GM18502 (cell line): ENCODE results near the gene PDZRN4.
"Not testable (repeated sequence)": the region's sequence is repeated elsewhere in the genome, so short reads cannot be mapped to it uniquely, and the experiment has no call there.

Source experiments
- ATAC-seq: cut with Tn5 transposase; IDR thresholded peaks from one replicate; pipeline ENCODE4 v1.9.1; 2021; ENCODE audit warnings: mild to moderate bottlenecking; ENCODE audit not compliant: unreplicated experiment, poor library complexity

Gene PDZRN4

GRCh38 chr12:41188058-41188840, at the start of gene PDZRN4:
PDZRN4 (plus strand) TSS chr12:41188320.
- no peak for ATAC-seq

GRCh38 chr12:41140117-41140516, 48.0 kb upstream of the PDZRN4 start:
- no peak for ATAC-seq

DNA sequence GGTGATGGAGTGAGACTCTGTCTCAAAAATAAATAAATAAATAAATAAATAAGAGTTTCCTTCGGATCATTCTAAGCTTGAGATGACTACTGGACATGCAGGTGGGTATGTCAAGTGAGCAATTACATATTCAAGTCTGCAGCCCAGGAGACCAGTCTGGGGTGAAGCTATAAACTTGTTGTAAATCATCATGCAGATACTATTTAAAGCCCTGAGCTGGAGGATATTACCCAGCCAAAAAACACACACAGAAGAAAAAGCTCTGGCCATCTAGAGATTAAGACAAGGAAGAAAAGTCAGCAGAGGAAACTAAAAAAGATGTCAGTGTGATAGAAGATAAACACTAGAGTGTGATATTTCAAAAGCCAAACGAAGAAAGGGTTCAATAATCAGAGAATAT, 47.0 kb upstream of the PDZRN4 start:
- ATAC-seq = no peak

GRCh38 chr12:41142376-41142775, 45.7 kb upstream of the PDZRN4 start:
- no peak for ATAC-seq

DNA sequence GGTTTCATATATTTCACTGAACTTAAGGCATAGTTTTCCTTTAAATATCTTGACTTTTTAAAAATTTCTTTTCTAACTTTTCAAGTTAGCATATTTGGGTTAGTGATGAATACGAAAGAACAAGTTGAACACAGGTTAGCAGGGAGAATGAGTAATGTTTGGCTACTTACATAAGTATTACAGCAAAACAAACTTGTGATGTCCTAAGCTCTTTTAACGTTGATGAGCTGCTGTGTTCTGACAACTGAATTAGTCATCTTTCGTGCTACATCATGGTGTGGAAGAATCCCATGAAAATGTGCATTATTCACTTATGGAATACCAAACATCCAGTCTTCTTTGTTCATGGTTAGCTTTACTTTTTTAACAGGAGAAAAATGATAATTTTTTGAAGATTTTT, 36.3 kb upstream of the PDZRN4 start:
- ATAC-seq = no peak

GRCh38 chr12:41162461-41162860, 25.7 kb upstream of the PDZRN4 start:
- no peak for ATAC-seq

- no peak for ATAC-seq
These were observed 20.4 kb upstream of the PDZRN4 start for GRCh38 chr12:41167701-41168100.

GRCh38 chr12:41174602-41175001, 13.5 kb upstream of the PDZRN4 start:
- no peak for ATAC-seq

DNA sequence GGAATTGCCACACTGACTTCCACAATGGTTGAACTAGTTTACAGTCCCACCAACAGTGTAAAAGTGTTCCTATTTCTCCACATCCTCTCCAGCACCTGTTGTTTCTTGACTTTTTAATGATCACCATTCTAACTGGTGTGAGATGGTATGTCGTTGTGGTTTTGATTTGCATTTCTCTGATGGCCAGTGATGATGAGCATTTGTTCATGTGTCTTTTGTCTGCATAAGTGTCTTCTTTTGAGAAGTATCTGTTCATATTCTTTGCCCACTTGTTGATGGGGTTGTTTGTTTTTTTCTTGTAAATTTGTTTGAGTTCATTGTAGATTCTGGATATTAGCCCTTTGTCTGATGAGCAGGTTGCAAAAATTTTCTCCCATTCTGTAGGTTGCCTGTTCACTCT, 8.6 kb upstream of the PDZRN4 start:
- ATAC-seq = not testable (repeated sequence)

DNA sequence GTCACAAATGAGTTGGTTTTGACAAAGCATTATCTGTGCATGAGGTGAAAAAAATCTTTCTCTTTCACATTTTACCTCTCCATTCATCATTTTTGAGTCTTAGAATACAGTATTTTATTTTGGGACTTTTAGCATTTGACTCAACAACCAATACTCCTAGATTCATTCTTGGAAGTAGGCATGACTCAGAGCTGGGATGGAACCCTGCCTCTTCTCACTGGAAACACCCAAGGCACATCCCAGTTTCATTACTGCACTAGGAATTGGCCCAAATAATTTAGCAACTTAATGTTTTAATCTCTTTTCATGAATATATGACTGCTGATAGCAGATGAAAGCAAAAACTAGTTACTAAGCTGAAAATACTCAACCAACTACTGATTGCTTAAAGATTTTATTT, 3.3 kb upstream of the PDZRN4 start:
- no peak for ATAC-seq

DNA sequence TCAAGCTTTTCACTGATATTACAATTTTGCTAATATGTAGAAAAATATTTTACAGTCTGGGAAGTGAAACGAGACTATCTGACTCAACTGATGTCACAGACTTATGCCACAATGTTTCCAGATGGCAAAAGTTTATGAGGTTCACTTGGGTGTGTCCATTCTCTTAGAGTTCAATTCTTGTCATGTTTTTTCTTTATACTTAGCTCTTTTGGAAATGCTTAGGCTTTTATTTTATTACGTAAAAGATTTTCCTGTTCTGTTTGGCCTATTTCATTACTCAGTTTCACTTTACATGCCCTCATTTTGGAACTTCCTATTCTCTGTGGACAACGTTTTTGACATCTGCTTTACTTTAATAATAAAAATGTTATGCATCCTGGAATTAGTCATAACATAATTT, 2.1 kb upstream of the PDZRN4 start:
- ATAC-seq = no peak

GRCh38 chr12:41188841-41189394, 798 bp downstream of the PDZRN4 start:
- ATAC-seq = no peak

GRCh38 chr12:41189395-41190251, 1.5 kb downstream of the PDZRN4 start:
- no peak for ATAC-seq

- ATAC-seq = no peak
These were observed 2.2 kb downstream of the PDZRN4 start for GRCh38 chr12:41190338-41190737.

- ATAC-seq = not testable (repeated sequence)
These were observed 3.4 kb downstream of the PDZRN4 start for GRCh38 chr12:41191549-41191948.

- ATAC-seq = no peak
These were observed 5.2 kb downstream of the PDZRN4 start for GRCh38 chr12:41193311-41193710.

DNA sequence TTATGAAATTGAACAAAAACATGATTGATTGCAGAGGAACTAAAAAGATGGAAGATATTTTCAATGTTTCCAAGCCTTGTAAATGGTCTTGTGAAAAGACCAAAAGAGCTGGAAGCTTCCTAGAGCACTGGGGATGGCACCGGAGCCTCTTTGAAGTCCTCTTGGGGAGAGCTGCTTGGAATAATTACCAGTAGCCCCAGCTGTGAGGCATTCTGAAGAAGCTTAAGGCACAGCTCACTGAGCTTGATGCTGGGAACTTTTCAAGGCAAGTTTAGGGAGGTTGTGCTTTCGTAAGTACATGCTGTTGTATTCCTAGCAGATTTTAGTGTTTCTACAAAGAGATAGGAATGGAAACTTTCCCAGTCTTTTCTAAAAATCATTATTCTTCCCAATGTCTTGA, 13.9 kb downstream of the PDZRN4 start:
- ATAC-seq = no peak

- peak; percentile 67 for ATAC-seq
These were observed 17.1 kb downstream of the PDZRN4 start for GRCh38 chr12:41205070-41205709.

DNA sequence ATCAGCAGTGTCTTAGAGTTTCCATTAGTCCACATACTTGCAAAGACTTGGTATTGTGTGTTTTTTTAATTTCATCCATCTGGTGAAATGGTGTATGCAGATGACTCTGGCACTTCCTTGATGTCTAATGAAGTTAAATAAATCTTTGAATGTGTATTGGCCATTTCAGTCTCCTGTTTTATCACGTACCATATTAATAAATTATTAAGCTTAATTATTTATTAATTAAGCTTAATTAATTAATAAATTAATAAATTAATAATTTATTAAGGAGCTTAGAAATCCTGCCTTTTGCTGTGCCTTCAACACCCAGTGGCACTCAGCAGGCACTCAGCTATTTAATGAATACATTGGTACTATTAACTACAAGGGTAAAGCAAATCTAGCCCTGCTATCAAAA, 18.2 kb downstream of the PDZRN4 start:
- no peak for ATAC-seq

GRCh38 chr12:41211448-41211847, 23.3 kb downstream of the PDZRN4 start:
- ATAC-seq = no peak

DNA sequence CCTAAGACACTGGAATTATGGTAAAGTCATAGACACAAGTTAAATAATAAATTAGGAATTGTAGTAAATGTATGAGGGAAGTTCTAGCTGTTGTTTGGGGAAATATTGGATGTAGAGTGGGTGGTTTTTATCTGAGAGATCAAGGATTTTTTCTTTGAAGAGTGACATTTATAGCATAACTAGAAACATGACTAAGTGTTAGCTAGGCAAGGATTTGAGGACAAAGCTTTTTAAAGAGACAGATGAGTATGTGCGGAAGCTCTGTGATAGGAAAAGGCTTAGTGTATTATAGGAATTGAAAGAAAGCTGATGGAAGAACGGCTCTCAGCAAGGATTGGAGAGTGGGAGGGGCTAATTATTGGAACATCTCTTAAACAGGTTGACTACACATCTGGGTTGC, 24.5 kb downstream of the PDZRN4 start:
- no peak for ATAC-seq
